ENCODE data around the gene CAMK4. TPM values are rescaled to one million over a fixed set of nuclear protein-coding genes. Genes with fewer than 3 reads are reported as not detected.

CAMK4 gene
- total RNA-seq, 1 donor from 2014 or later: 3.8 TPM

DNA sequence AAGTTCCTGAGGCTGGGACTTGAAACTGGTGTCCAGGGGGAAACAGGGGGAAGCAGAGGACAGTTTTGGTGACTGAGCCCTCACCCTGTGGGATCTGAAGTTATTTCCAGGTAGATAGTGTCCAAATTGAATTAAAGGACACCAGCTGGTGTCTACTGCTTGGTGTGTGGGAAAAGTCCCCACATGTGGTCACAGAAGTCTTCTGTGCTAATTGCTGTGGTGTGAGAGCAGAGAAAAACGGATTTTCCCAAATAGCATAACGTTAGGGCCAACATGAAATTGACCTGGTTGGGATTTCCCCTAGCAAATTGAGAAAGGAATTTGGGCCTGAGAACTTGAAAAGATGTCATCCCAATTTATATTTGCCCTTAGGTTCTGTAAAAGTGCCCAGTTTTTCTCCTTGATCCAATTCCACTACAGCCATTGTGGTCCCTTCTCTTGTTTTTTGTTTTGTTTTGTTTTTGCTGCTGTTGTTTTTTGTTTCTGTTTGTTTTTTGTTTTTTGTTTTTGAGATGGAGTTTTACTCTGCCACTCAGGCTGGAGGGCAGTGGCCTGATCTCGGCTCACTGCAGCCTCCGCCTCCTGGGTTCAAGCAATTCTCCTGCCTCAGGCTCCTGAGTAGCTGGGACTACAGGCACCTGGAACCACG, 293.8 kb downstream of the CAMK4 start:
- no peak overlapping the region for H3K9ac ChIP-seq (ENCODE audit: low read length)
- no peak for FAIRE-seq

GRCh38 chr5:111518777-111519176, 294.6 kb downstream of the CAMK4 start:
- Histone ChIP-seq H3K4me1 (ENCODE audit: insufficient read depth, low read length) (no peaks in the 10 kb centered on the region), H3K27me3 (ENCODE audit: insufficient read depth, low read length) (no peaks in the 10 kb centered on the region), H4K20me1 (ENCODE audit: insufficient read depth, low read length) (no peaks in the 10 kb centered on the region), H3K36me3 (ENCODE audit: insufficient read depth, low read length) (no peaks in the 10 kb centered on the region), H3K27ac (ENCODE audit: low read depth, low read length) (no peak overlapping the region), H3K79me2 (ENCODE audit: insufficient read depth, low read length) (no peaks in the 10 kb centered on the region), H3K4me3 (ENCODE audit: insufficient read depth, low read depth, low read length) (no peak overlapping the region), H3K9me3 (ENCODE audit: insufficient read depth, low read depth, low read length) (no peaks in the 10 kb centered on the region), H3K4me2 (ENCODE audit: low read length) (no peak overlapping the region), H2AFZ (ENCODE audit: low read depth, low read length) (no peak overlapping the region), H3K9ac (ENCODE audit: low read length) (no peak overlapping the region)
- DNase-seq (ENCODE audit: low read depth) (no peak), FAIRE-seq (no peak)
- Mint-ChIP-seq H3K27ac (ENCODE audit: unreplicated experiment) (no peak overlapping the region), H3K4me3 (ENCODE audit: unreplicated experiment) (no peak overlapping the region), H3K27me3 (ENCODE audit: low read depth, unreplicated experiment) (no peaks in the 10 kb centered on the region), H3K9me3 (ENCODE audit: unreplicated experiment) (no peaks in the 10 kb centered on the region), H3K4me1 (ENCODE audit: low read depth, unreplicated experiment) (no peaks in the 10 kb centered on the region), H3K36me3 (ENCODE audit: low read depth, unreplicated experiment) (no peaks in the 10 kb centered on the region)
- TF ChIP-seq EZH2 (IDR thresholded peaks at IDR 0.05; ENCODE audit: insufficient read depth, low read length): no peak

More for the DNA sequence above, 293.8 kb downstream of the CAMK4 start:
- no peaks in the 10 kb centered on the region for H3K36me3 Mint-ChIP-seq (ENCODE audit: low read depth, unreplicated experiment)
- Histone ChIP-seq H3K27ac (ENCODE audit: low read depth, low read length) (no peak overlapping the region), H3K79me2 (ENCODE audit: insufficient read depth, low read length) (no peaks in the 10 kb centered on the region), H2AFZ (ENCODE audit: low read depth, low read length) (no peak overlapping the region), H3K4me1 (ENCODE audit: insufficient read depth, low read length) (no peaks in the 10 kb centered on the region), H3K9me3 (ENCODE audit: insufficient read depth, low read depth, low read length) (no peaks in the 10 kb centered on the region), H3K4me2 (ENCODE audit: low read length) (no peak overlapping the region), H4K20me1 (ENCODE audit: insufficient read depth, low read length) (no peaks in the 10 kb centered on the region), H3K4me3 (ENCODE audit: insufficient read depth, low read depth, low read length) (no peak overlapping the region), H3K36me3 (ENCODE audit: insufficient read depth, low read length) (no peaks in the 10 kb centered on the region), H3K27me3 (ENCODE audit: insufficient read depth, low read length) (no peaks in the 10 kb centered on the region)
- no peak overlapping the region for H3K27ac Mint-ChIP-seq (ENCODE audit: unreplicated experiment)
- DNase-seq (ENCODE audit: low read depth): no peak
- H3K4me3 Mint-ChIP-seq (ENCODE audit: unreplicated experiment): no peak overlapping the region
- TF ChIP-seq CTCF (IDR thresholded peaks at IDR 0.05; ENCODE audit: insufficient read depth, low read depth, low read length): no peak
- TF ChIP-seq EZH2 (IDR thresholded peaks at IDR 0.05; ENCODE audit: insufficient read depth, low read length): no peak
- no peaks in the 10 kb centered on the region for H3K9me3 Mint-ChIP-seq (ENCODE audit: unreplicated experiment)
- H3K27me3 Mint-ChIP-seq (ENCODE audit: low read depth, unreplicated experiment): no peaks in the 10 kb centered on the region
- no peaks in the 10 kb centered on the region for H3K4me1 Mint-ChIP-seq (ENCODE audit: low read depth, unreplicated experiment)

DNA sequence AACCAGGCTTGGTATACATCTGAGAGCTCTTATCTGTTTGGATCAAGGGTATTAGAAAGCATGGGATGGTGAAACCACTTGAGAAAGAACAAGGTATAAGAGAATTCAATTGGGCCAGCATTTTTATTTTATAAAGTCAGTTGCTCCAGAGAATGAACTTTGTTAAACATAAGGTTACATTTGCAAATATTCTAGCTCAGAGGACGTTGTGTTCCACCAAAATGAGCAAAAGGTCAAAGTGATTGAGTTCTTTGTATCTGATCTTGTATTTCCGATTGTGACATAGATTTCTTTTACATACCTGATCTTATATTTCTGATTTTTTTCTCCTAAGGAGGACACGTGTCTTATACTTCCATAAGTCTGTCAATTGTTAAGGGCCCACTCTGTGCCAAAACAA, 296.7 kb downstream of the CAMK4 start:
- H3K27ac Mint-ChIP-seq (ENCODE audit: unreplicated experiment): no peak overlapping the region
- Histone ChIP-seq H3K4me1 (ENCODE audit: insufficient read depth, low read length) (no peaks in the 10 kb centered on the region), H3K9me3 (ENCODE audit: insufficient read depth, low read depth, low read length) (no peaks in the 10 kb centered on the region), H3K27ac (ENCODE audit: low read depth, low read length) (no peak overlapping the region), H3K79me2 (ENCODE audit: insufficient read depth, low read length) (no peaks in the 10 kb centered on the region), H3K27me3 (ENCODE audit: insufficient read depth, low read length) (no peaks in the 10 kb centered on the region), H3K36me3 (ENCODE audit: insufficient read depth, low read length) (no peaks in the 10 kb centered on the region), H3K9ac (ENCODE audit: low read length) (no peak overlapping the region), H3K4me2 (ENCODE audit: low read length) (no peak overlapping the region), H2AFZ (ENCODE audit: low read depth, low read length) (no peak overlapping the region), H4K20me1 (ENCODE audit: insufficient read depth, low read length) (no peaks in the 10 kb centered on the region), H3K4me3 (ENCODE audit: insufficient read depth, low read depth, low read length) (no peak overlapping the region)
- DNase-seq (ENCODE audit: low read depth): no peak
- no peak overlapping the region for H3K4me3 Mint-ChIP-seq (ENCODE audit: unreplicated experiment)
- no peaks in the 10 kb centered on the region for H3K4me1 Mint-ChIP-seq (ENCODE audit: low read depth, unreplicated experiment)
- no peaks in the 10 kb centered on the region for H3K36me3 Mint-ChIP-seq (ENCODE audit: low read depth, unreplicated experiment)
- H3K9me3 Mint-ChIP-seq (ENCODE audit: unreplicated experiment): no peaks in the 10 kb centered on the region
- TF ChIP-seq EZH2 (IDR thresholded peaks at IDR 0.05; ENCODE audit: insufficient read depth, low read length): no peak
- no peak for TF ChIP-seq CTCF (IDR thresholded peaks at IDR 0.05; ENCODE audit: insufficient read depth, low read depth, low read length)
- H3K27me3 Mint-ChIP-seq (ENCODE audit: low read depth, unreplicated experiment): no peaks in the 10 kb centered on the region
- FAIRE-seq: no peak
